Measurements from ENCODE around the gene BNC1.
A peak's percentile ranks its signal among the peaks of the same experiment; 100 is the strongest.

The BNC1 gene

DNA sequence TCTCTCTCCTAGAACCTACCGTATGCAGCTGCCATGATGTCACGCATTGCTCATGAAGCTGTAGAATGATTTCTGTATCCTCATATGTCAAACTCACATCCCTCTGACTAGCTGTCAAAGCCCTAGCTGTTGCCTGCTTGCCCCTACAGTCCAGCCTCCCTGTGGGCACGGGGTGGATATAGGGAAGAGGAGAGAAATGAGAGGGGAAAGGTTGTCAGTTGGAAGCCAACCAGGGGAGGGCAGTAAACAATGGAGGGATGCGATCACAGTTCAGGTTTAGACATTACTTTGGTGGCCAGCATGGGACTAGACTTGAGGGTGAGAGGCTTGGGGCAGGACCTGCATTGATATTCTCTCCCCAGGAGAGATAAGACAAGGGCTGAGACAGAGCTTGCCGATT lies 75.1 kb downstream of the BNC1 start:
- Histone ChIP-seq H3K9me3 (ENCODE audit: control insufficient read depth in 2 of 2, low read length in 2 of 2) (no peaks in the 10 kb centered on the region), H3K4me3 (ENCODE audit: low read length in 2 of 2) (no peak overlapping the region), H3K36me3 (ENCODE audit: control insufficient read depth in 2 of 2, insufficient read depth in 2 of 2, low read length in 2 of 2) (no peaks in the 10 kb centered on the region)

DNA sequence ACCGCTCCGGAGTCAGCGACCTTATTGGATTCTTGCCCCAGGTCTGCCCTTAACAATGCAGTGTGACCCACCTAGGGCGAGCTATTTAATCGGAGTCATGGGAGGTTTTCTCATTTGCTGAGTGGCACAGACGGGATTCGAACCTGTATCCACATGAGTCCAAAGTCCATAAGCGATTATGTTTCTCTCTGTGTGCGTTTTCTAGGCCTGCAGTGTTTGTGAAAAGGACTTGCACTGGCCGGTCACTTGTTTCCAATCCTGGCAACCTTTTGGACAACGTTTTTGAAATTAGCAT lies 76.2 kb downstream of the BNC1 start:
- Histone ChIP-seq H3K9ac (ENCODE audit: low read depth in 1 of 2, low read length in 2 of 2) (peak overlapping the region in 1 of 2 donors; percentile 5), H3K27ac (ENCODE audit: low read depth in 2 of 2, low read length in 2 of 2) (no peak overlapping the region)

More for the DNA sequence above, 75.1 kb downstream of the BNC1 start:
- Histone ChIP-seq H3K9ac (ENCODE audit: low read depth in 1 of 2, low read length in 2 of 2) (no peak overlapping the region), H3K27ac (ENCODE audit: low read depth in 2 of 2, low read length in 2 of 2) (no peak overlapping the region), H3K4me1 (ENCODE audit: control insufficient read depth in 2 of 2, insufficient read depth in 2 of 2, low read length in 2 of 2) (peaks cover 4 to 5% of the 10 kb centered on the region in 2 donors), H3K27me3 (ENCODE audit: control insufficient read depth in 2 of 2, insufficient read depth in 2 of 2, low read length in 2 of 2) (peaks cover 0 to 3% of the 10 kb centered on the region in 2 donors)

DNA sequence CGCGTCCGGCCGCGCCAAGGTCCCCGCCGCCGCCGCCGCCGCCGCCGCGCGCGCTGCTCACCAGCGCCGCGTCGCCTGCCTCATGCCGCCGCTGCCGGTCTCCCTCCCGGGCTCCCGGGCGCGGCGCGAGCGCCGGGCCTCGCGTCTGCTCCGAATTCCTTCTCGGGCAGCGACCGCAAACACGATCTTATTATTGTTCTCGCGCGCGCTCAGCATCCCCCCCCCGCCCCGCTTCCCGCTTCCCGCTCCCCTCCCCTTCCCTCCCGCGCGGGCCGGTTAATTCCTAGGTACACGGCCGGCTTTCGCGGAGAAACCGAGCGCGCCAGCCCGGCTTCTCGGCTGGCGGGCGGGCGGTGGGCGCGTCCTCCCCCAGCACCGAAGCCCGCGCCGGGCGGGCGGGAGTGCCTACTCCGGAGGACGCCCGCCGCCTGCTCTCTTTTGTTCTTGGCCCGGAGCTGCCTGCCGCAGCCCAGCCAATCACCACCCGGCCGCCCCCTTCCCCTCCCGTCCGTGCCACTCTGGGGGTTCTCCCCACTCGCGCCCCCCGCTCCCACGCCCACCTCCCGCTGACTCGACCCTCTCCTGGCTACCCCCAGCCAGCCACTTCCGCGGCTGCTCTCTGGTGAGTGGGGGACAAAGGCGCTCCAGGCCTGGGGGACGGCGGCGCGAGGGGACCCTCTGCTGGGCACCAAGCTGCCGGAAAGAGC lies 76.7 kb downstream of the BNC1 start, which contains the start of gene HDGFL3:
Gene HDGFL3 (minus strand): TSS at position 164 of the 707 bp plus-strand sequence. CDS start 409 bp downstream, outside the sequence.
- peak within 1 kb of the TSS; percentile 68 to 75 for H3K4me3 ChIP-seq (ENCODE audit: low read length in 2 of 2)
- peaks cover 0 to 3% of the 10 kb centered on the region in 2 donors for H3K27me3 ChIP-seq (ENCODE audit: control insufficient read depth in 2 of 2, insufficient read depth in 2 of 2, low read length in 2 of 2)
- H3K4me1 ChIP-seq (ENCODE audit: control insufficient read depth in 2 of 2, insufficient read depth in 2 of 2, low read length in 2 of 2) = peaks cover 4 to 5% of the 10 kb centered on the region in 2 donors
- no peaks in the 10 kb centered on the region for H3K36me3 ChIP-seq (ENCODE audit: control insufficient read depth in 2 of 2, insufficient read depth in 2 of 2, low read length in 2 of 2)
- peak within 1 kb of the TSS; percentile 29 to 69 for H3K9ac ChIP-seq (ENCODE audit: low read depth in 1 of 2, low read length in 2 of 2)
- peak within 1 kb of the TSS; percentile 56 to 73 for H3K27ac ChIP-seq (ENCODE audit: low read depth in 2 of 2, low read length in 2 of 2)
- no peaks in the 10 kb centered on the region for H3K9me3 ChIP-seq (ENCODE audit: control insufficient read depth in 2 of 2, low read length in 2 of 2)

More for the DNA sequence above, 76.2 kb downstream of the BNC1 start:
- Histone ChIP-seq H3K36me3 (ENCODE audit: control insufficient read depth in 2 of 2, insufficient read depth in 2 of 2, low read length in 2 of 2) (no peaks in the 10 kb centered on the region), H3K4me1 (ENCODE audit: control insufficient read depth in 2 of 2, insufficient read depth in 2 of 2, low read length in 2 of 2) (peaks cover 4 to 5% of the 10 kb centered on the region in 2 donors), H3K27me3 (ENCODE audit: control insufficient read depth in 2 of 2, insufficient read depth in 2 of 2, low read length in 2 of 2) (peaks cover 0 to 3% of the 10 kb centered on the region in 2 donors), H3K4me3 (ENCODE audit: low read length in 2 of 2) (peak overlapping the region; percentile 27 to 56), H3K9me3 (ENCODE audit: control insufficient read depth in 2 of 2, low read length in 2 of 2) (no peaks in the 10 kb centered on the region)

DNA sequence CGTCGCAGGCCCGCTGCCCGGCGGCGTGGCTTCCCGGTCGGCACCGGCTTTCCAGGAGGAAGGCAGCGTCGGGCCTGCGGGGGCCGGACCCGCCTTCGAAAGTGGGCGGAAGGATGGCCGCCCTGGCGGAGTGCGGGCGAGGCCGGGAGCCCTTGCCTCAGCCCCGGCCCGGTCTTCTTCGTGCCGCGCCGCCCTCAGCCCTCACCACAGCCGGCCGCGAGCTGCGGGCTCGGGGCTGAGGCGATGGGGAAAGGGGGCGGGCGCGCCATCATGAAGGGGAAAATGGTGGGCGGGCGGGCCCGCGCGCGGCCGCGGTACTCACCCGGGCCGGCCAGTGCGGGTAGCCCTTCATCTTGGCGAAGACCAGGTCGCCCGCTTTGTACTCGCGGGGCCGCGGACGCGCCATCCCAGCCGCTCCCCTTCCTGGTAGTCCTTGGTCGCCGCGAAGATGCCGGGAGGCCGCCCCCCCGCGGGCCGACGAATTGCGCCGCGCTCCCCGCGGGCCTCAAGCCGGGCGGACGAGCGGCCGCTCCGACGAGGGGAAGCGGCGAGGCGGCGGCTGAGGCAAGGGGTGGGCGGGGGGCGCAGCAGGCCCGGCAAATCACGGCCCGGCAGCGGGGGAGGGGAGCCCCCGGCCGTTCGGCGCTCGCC lies 77.3 kb downstream of the BNC1 start:
- peaks cover 4 to 5% of the 10 kb centered on the region in 2 donors for H3K4me1 ChIP-seq (ENCODE audit: control insufficient read depth in 2 of 2, insufficient read depth in 2 of 2, low read length in 2 of 2)
- H3K27me3 ChIP-seq (ENCODE audit: control insufficient read depth in 2 of 2, insufficient read depth in 2 of 2, low read length in 2 of 2) = peaks cover 0 to 3% of the 10 kb centered on the region in 2 donors
- H3K9ac ChIP-seq (ENCODE audit: low read depth in 1 of 2, low read length in 2 of 2) = peak overlapping the region; percentile 29 to 69
- peak overlapping the region; percentile 56 to 73 for H3K27ac ChIP-seq (ENCODE audit: low read depth in 2 of 2, low read length in 2 of 2)
- H3K4me3 ChIP-seq (ENCODE audit: low read length in 2 of 2) = peak overlapping the region; percentile 68 to 75
- H3K36me3 ChIP-seq (ENCODE audit: control insufficient read depth in 2 of 2, insufficient read depth in 2 of 2, low read length in 2 of 2) = no peaks in the 10 kb centered on the region
- no peaks in the 10 kb centered on the region for H3K9me3 ChIP-seq (ENCODE audit: control insufficient read depth in 2 of 2, low read length in 2 of 2)

GRCh38 chr15:83206526-83207008 lies 77.9 kb downstream of the BNC1 start:
- Histone ChIP-seq H3K27me3 (ENCODE audit: control insufficient read depth in 2 of 2, insufficient read depth in 2 of 2, low read length in 2 of 2) (peaks cover 0 to 3% of the 10 kb centered on the region in 2 donors), H3K9ac (ENCODE audit: low read depth in 1 of 2, low read length in 2 of 2) (peak overlapping the region; percentile 29 to 69), H3K27ac (ENCODE audit: low read depth in 2 of 2, low read length in 2 of 2) (peak overlapping the region; percentile 56 to 73), H3K9me3 (ENCODE audit: control insufficient read depth in 2 of 2, low read length in 2 of 2) (no peaks in the 10 kb centered on the region), H3K4me3 (ENCODE audit: low read length in 2 of 2) (peak overlapping the region; percentile 68 to 75), H3K4me1 (ENCODE audit: control insufficient read depth in 2 of 2, insufficient read depth in 2 of 2, low read length in 2 of 2) (peaks cover 4 to 5% of the 10 kb centered on the region in 2 donors), H3K36me3 (ENCODE audit: control insufficient read depth in 2 of 2, insufficient read depth in 2 of 2, low read length in 2 of 2) (no peaks in the 10 kb centered on the region)
